ENCODE results near the gene AGTRAP.

Gene AGTRAP

DNA sequence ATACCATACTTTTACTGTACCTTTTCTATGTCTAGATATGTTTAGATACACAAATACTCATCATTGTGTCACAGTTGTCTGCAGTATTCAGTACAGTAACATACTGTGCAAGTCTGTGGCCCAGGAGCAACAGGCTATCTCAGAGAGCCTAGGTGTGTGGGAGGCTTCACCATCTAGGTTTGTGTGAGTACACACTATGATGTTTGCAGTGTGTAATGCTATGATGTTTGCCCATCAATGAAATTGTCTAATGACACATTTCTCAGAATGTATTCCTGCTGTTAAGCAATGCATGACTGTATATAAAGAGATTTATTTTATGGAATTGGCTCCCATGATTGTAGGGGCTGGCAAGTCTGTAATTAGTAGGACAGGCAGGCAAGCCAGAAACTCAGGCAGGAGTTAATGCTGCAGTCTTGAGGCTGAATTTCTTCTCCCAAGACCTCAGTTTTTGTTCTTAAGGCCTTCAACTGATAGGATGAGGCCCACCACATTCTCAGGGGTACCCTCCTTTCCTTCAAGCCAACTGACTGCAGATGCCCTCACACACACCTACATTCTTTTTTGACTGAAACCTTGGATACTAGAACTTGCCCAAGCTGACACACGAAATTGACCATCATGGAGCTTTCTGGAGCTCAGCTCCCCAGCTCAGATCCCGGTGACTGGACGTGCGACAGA is 7.7 kb upstream of the AGTRAP start:
- no peaks in the 10 kb centered on the region for H3K9me3 ChIP-seq (ENCODE audit: low read depth, low read length)
- H3K4me3 ChIP-seq = no peak overlapping the region
- no peaks in the 10 kb centered on the region for H3K36me3 ChIP-seq (ENCODE audit: insufficient read depth, low read length)
- DNase-seq (ENCODE audit: low read depth, low spot score) = no peak
- TF ChIP-seq POLR2AphosphoS5 (IDR thresholded peaks at IDR 0.05; ENCODE audit: borderline replicate concordance, low read depth, low read length) (no peak), EZH2 (IDR thresholded peaks at IDR 0.05) (no peak), FOXP2 (optimal IDR thresholded peaks at IDR 0.05; ENCODE audit: control extremely low read depth, extremely low read length, insufficient read depth) (no peak)
- no peak overlapping the region for H3K27ac ChIP-seq
- H3K9ac ChIP-seq (ENCODE audit: insufficient read length) = no peak overlapping the region

DNA sequence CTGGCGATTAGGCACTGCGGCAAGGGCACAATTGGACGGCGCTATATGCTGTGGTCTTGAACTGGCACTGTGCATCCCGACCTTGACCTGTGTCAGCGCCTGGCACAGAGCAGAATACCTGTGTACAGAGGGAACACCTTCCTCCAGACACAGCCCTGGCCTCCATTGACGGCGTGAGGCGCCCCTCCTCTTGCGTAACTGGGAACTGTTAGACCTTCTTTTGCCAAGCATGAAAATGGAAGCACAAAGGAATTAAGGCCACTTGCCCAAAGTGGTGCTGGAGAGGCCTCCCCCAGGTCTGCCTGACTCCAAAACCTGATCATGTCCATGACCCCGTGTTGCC is 6.8 kb upstream of the AGTRAP start:
- H3K36me3 ChIP-seq (ENCODE audit: insufficient read depth, low read length) = no peaks in the 10 kb centered on the region
- no peak overlapping the region for H3K9ac ChIP-seq (ENCODE audit: insufficient read length)
- H3K27ac ChIP-seq = no peak overlapping the region
- DNase-seq (ENCODE audit: low read depth, low spot score) = no peak
- no peaks in the 10 kb centered on the region for H3K9me3 ChIP-seq (ENCODE audit: low read depth, low read length)
- no peak for TF ChIP-seq POLR2AphosphoS5 (IDR thresholded peaks at IDR 0.05; ENCODE audit: borderline replicate concordance, low read depth, low read length)
- no peak for TF ChIP-seq EZH2 (IDR thresholded peaks at IDR 0.05)
- TF ChIP-seq FOXP2 (optimal IDR thresholded peaks at IDR 0.05; ENCODE audit: control extremely low read depth, extremely low read length, insufficient read depth) = no peak
- H3K4me3 ChIP-seq = no peak overlapping the region

DNA sequence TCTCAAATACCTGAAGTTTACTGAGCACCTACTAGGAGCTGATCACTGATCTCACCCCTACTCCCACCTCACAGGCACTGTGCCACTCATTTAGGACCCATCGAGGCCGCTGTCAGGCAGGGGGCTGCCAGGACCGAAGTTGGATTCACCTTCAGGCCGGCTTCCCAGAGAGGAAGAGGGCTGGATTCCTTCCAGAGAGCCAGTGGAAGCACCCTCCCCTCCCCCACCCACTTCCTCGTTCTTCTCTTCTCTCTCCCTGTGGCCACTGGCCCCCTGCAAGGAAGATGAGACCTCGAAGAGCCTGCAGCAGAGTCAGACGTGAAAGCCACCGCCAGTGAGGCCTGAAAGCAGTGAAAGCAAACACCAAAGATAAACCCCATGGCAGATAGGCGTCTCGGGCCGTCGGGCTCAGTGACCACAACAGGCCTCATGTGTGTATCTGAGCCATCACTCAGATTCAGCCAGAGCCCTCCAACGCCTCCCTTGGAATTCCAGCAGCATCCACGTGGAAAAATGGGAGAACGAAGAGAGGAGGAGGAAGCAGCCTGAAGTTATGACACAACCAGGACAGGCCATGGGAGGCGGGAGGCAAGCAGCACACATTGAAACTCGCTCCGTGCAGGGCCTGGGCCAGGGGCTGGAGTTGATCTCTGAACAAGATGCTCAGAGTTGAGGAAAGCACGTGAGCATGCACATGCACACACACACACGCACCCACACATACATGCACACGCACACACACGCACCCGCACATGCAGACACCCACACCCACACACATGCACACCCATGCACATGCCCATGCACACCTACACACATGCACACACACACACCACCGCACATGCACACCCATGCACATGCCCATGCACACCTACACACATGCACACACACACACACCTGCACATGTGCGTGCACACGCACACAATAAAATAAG is 6.2 kb upstream of the AGTRAP start:
- no peaks in the 10 kb centered on the region for H3K36me3 ChIP-seq (ENCODE audit: insufficient read depth, low read length)
- no peak overlapping the region for H3K27ac ChIP-seq
- H3K9ac ChIP-seq (ENCODE audit: insufficient read length) = no peak overlapping the region
- peak overlapping the region; percentile 70 for H3K4me3 ChIP-seq
- no peaks in the 10 kb centered on the region for H3K9me3 ChIP-seq (ENCODE audit: low read depth, low read length)
- no peak for TF ChIP-seq POLR2AphosphoS5 (IDR thresholded peaks at IDR 0.05; ENCODE audit: borderline replicate concordance, low read depth, low read length)
- no peak for TF ChIP-seq FOXP2 (optimal IDR thresholded peaks at IDR 0.05; ENCODE audit: control extremely low read depth, extremely low read length, insufficient read depth)
- no peak for TF ChIP-seq EZH2 (IDR thresholded peaks at IDR 0.05)
- DNase-seq (ENCODE audit: low read depth, low spot score) = no peak

DNA sequence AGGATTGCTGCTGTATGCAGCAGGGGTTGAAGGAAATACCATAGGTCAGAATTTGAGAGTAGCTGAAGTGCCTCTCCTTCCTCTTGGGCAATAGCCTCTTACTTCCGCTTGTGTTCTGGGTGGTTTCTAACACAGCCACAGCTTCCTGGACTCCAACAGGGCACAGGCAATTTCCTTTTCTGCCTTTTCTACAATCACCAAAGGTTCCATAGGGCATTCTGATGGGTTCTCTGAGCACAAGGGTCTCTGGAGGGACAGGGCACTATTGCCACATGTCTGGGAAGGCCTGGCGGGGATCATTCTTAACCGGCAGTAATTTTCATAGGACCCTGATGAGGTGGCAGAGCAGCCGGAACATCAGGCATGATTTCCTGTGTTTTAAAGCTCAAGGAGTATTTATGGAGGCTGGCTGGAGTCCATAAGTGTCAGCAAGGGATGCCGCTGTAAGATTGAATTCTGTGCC is 5.5 kb upstream of the AGTRAP start:
- DNase-seq (ENCODE audit: low read depth, low spot score) = peak; percentile 77
- peak overlapping the region; percentile 75; the same call in 1 of the 2 replicates for H3K27ac ChIP-seq
- no peaks in the 10 kb centered on the region for H3K9me3 ChIP-seq (ENCODE audit: low read depth, low read length)
- peak overlapping the region; percentile 70 for H3K4me3 ChIP-seq
- H3K36me3 ChIP-seq (ENCODE audit: insufficient read depth, low read length) = no peaks in the 10 kb centered on the region
- no peak for TF ChIP-seq EZH2 (IDR thresholded peaks at IDR 0.05)
- TF ChIP-seq POLR2AphosphoS5 (IDR thresholded peaks at IDR 0.05; ENCODE audit: borderline replicate concordance, low read depth, low read length) = peak; percentile 59; the same call in 1 of the 2 replicates
- H3K9ac ChIP-seq (ENCODE audit: insufficient read length) = no peak overlapping the region

DNA sequence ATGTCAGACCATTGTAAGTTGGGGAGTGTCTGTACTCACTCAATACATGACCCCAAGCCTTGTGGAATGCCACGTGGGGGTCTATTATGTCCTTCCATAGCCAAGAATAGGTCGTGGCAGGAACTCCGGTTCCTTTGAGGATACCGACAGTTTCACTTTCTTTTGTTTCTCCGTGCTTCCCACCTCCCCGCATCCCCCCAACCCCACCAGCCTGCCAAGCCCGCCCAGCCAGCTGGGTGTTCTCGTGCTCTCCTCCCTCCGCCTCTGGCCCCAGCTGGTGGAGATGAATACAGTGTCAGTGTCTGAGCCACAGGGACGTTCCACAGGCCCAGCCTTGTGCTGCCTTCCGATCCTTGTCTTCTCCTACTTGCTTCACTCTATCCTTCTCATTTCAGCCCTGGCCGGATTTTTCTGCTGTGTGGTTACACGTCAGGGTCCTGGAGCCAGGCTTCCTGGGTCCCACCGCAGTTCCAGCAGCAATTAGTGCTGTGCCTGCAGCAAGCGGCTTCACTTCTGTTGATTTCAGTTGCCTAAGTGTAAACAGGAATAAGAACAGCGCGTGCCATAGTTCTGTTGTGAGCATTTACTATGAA is 4.1 kb upstream of the AGTRAP start:
- Histone ChIP-seq H3K9me3 (ENCODE audit: low read depth, low read length) (no peaks in the 10 kb centered on the region), H3K4me3 (no peak overlapping the region), H3K9ac (ENCODE audit: insufficient read length) (no peak overlapping the region), H3K27ac (no peak overlapping the region), H3K36me3 (ENCODE audit: insufficient read depth, low read length) (no peaks in the 10 kb centered on the region)
- no peak for TF ChIP-seq EZH2 (IDR thresholded peaks at IDR 0.05)
- no peak for TF ChIP-seq FOXP2 (optimal IDR thresholded peaks at IDR 0.05; ENCODE audit: control extremely low read depth, extremely low read length, insufficient read depth)
- TF ChIP-seq POLR2AphosphoS5 (IDR thresholded peaks at IDR 0.05; ENCODE audit: borderline replicate concordance, low read depth, low read length) = no peak
- DNase-seq (ENCODE audit: low read depth, low spot score) = no peak

DNA sequence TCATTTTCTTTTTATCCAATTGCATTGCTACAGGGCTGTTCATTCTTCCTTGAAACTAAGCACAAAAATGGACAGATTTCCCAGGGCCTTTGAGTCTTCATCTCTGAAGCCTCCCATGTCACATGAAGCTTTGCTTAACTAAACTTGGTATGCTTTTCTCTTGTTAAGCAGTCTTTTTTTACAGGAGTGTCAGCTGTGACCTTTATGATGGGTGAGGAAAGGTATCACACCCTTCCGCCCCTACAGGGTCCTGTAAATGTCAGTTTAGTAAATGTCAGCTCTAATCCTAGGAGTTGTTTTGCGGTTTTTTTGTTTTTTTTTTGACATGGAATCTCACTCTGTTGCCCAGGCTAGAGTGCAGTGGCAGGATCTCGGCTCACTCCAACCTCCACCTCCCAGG is 2.6 kb upstream of the AGTRAP start:
- no peak overlapping the region for H3K27ac ChIP-seq
- TF ChIP-seq POLR2AphosphoS5 (IDR thresholded peaks at IDR 0.05; ENCODE audit: borderline replicate concordance, low read depth, low read length) (no peak), EZH2 (IDR thresholded peaks at IDR 0.05) (no peak), FOXP2 (optimal IDR thresholded peaks at IDR 0.05; ENCODE audit: control extremely low read depth, extremely low read length, insufficient read depth) (no peak)
- no peak overlapping the region for H3K9ac ChIP-seq (ENCODE audit: insufficient read length)
- H3K36me3 ChIP-seq (ENCODE audit: insufficient read depth, low read length) = no peaks in the 10 kb centered on the region
- H3K4me3 ChIP-seq = no peak overlapping the region
- DNase-seq (ENCODE audit: low read depth, low spot score) = no peak
- H3K9me3 ChIP-seq (ENCODE audit: low read depth, low read length) = no peaks in the 10 kb centered on the region

DNA sequence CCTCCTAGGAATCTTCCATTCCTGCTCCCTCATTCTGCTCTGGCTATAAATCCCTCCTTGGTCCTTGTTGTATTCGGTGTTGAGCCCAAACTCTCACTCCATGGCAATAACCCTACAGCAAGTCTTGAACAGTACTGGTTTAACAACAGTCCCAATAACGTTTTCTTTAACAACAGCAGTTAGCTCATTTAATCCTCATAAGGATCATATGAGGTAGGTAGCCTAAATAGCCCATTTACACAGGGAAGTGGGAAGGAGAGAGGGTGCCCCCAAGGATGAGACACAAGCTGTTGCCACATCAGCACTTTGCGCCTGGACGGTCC is 444 bp upstream of the AGTRAP start:
- H3K4me3 ChIP-seq = peak overlapping the region; percentile 90
- no peak for DNase-seq (ENCODE audit: low read depth, low spot score)
- no peak overlapping the region for H3K27ac ChIP-seq
- TF ChIP-seq POLR2AphosphoS5 (IDR thresholded peaks at IDR 0.05; ENCODE audit: borderline replicate concordance, low read depth, low read length) = no peak
- no peak for TF ChIP-seq FOXP2 (optimal IDR thresholded peaks at IDR 0.05; ENCODE audit: control extremely low read depth, extremely low read length, insufficient read depth)
- no peaks in the 10 kb centered on the region for H3K9me3 ChIP-seq (ENCODE audit: low read depth, low read length)
- H3K36me3 ChIP-seq (ENCODE audit: insufficient read depth, low read length) = no peaks in the 10 kb centered on the region
- H3K9ac ChIP-seq (ENCODE audit: insufficient read length) = no peak overlapping the region
